Esophagus squamous epithelium (tissue), 4 donors: Measurements from ENCODE around the gene NXN.
"Not testable (repeated sequence)": the region's sequence is repeated elsewhere in the genome, so short reads cannot be mapped to it uniquely, and the experiment has no call there.

Experiments used
- CTCF ChIP-seq, 6 experiments: fragments of 450-650 bp in 4 of 6; fragments of 200-600 bp in 2 of 6; sonication (generic) in 2 of 6; IDR thresholded peaks; one replicate each; pipeline ENCODE4 v1.5.1; 2016 to 2019; ENCODE audit warnings: antibody characterized with exemption in 6 of 6, mild to moderate bottlenecking in 4 of 6, moderate library complexity in 4 of 6
- POLR2A ChIP-seq, 4 donors: fragments of 450-650 bp; IDR thresholded peaks; one replicate each; pipeline ENCODE4 v1.6.1; 2017; ENCODE audit warnings: antibody characterized with exemption in 4 of 4, mild to moderate bottlenecking in 4 of 4, moderate library complexity in 3 of 4

GRCh38 chr17:805886-806285 is 173.7 kb downstream of the NXN start:
- not testable (repeated sequence) for TF ChIP-seq CTCF, POLR2A (IDR thresholded peaks at IDR 0.05)
